ENCODE measurements around the gene KCNH1.

The KCNH1 gene

GRCh38 chr1:211129776-211130175 lies 4.2 kb downstream of the KCNH1 start:
- no peak overlapping the region for H3K27ac ChIP-seq
- no peak for TF ChIP-seq CTCF (conservative IDR thresholded peaks at IDR 0.05)

- TF ChIP-seq CTCF (conservative IDR thresholded peaks at IDR 0.05) = no peak
- no peak overlapping the region for H3K27ac ChIP-seq
Observed at GRCh38 chr1:211127166-211127565, 6.8 kb downstream of the KCNH1 start.

DNA sequence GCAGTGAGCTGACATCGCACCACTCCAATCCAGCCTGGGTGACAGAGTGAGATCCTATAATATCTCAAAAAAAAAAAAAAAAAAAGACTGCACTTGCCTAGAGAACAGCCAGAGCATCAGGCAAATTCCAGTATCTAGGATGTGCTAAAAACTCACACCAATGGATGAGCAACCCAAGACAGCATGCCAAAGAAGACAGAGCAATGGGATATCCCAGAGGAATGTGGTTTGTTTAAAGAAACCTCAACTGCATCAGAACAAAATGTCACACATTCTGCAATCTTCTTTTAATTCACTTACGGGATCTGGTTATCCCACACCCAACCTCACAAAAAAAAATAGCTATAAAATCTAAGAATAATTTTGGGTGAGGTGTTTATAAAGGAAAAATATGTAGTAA lies 7.3 kb downstream of the KCNH1 start:
- H3K27ac ChIP-seq = no peak overlapping the region
- no peak for TF ChIP-seq CTCF (conservative IDR thresholded peaks at IDR 0.05)

GRCh38 chr1:211118407-211119102 lies 15.4 kb downstream of the KCNH1 start:
- H3K27ac ChIP-seq = no peak overlapping the region
- no peak for TF ChIP-seq CTCF (conservative IDR thresholded peaks at IDR 0.05)

DNA sequence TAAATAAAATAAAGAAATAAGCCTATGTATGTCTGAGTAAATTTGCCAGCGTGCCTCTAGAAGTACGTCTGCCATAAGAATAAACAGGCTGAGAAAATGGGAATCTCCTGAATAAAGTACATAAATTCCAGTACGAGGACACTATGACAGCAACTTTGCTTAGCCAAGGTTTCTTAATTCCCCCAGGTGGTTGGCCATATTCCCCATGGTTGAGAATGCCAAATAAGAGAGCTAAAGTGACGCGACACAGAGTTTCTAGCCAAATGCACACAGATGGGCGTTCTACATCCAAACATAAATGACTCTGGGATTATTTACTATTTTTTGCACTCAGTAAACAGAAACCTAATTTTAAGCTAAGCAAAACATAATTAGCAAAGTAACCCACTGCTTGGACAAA lies 19.5 kb downstream of the KCNH1 start:
- TF ChIP-seq CTCF (conservative IDR thresholded peaks at IDR 0.05) = no peak
- H3K27ac ChIP-seq = no peak overlapping the region

GRCh38 chr1:211113566-211113965 lies 20.4 kb downstream of the KCNH1 start:
- TF ChIP-seq CTCF (conservative IDR thresholded peaks at IDR 0.05) = no peak
- H3K27ac ChIP-seq = no peak overlapping the region

DNA sequence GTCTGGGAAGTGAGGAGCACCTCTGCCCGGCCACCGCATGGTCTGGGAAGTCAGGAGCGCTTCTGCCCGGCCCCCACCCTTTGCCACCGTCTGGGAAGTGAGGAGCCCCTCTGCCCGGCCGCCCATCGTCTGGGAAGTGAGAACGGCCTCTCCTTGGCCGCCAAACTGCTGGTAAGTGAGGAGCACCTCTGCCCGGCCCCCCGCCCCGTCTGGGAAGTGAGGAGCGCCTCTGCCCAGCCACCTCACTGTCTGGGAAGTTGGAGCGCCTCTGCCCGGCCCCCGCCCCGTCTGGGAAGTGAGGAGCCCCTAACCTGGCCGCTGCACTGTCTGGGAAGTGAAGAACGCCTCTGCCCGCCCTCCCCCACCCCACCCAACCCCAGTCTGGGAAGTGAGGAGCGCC lies 22.6 kb downstream of the KCNH1 start:
- TF ChIP-seq CTCF (conservative IDR thresholded peaks at IDR 0.05) = no peak
- H3K27ac ChIP-seq = no peak overlapping the region

All from VCaP (cell line).